ENCODE measurements around the gene MBNL1. TPM values are rescaled to one million over a fixed set of nuclear protein-coding genes. Genes with fewer than 3 reads are reported as not detected.

MBNL1 gene
- polyA plus RNA-seq, 1 donor (not counting 4 experiments of a cell fraction or from before 2014, with no cell fraction given) = 58.3 TPM

GRCh38 chr3:152459572-152459971 lies 190.8 kb downstream of the MBNL1 start:
- H3K27ac ChIP-seq (ENCODE audit: control insufficient read depth, insufficient read depth, low read length) = no peak overlapping the region
- no peak overlapping the region for H3K4me2 ChIP-seq (ENCODE audit: control insufficient read depth, extremely low read depth, insufficient read depth, low read depth, low read length)
- no peaks in the 10 kb centered on the region for H3K27me3 ChIP-seq (ENCODE audit: control insufficient read depth, extremely low read depth, insufficient read depth, low read length)
- H3K9ac ChIP-seq (ENCODE audit: control insufficient read depth, extremely low read depth, insufficient read depth, low read length) = no peak overlapping the region
- peaks cover 5 to 9% of the 10 kb centered on the region in 2 experiments for H3K36me3 ChIP-seq (ENCODE audit: control insufficient read depth in 2 of 2, extremely low read depth in 1 of 2, insufficient read depth in 2 of 2, low read length in 2 of 2)
- no peak for FAIRE-seq
- no peak overlapping the region for H3K4me3 ChIP-seq (ENCODE audit: control insufficient read depth in 2 of 3, extremely low read depth in 1 of 3, insufficient read depth in 2 of 3, low read depth in 1 of 3, low read length in 3 of 3)
- TF ChIP-seq EZH2 (IDR thresholded peaks at IDR 0.05; ENCODE audit: low read length) = no peak
- TF ChIP-seq CTCF (optimal IDR thresholded peaks at IDR 0.05 in 1 of 3, IDR thresholded peaks at IDR 0.05 in 1 of 3, conservative IDR thresholded peaks at IDR 0.05 in 1 of 3; ENCODE audit: extremely low read depth in 1 of 3, insufficient read depth in 2 of 3, low read length in 3 of 3) = no peak
- H4K20me1 ChIP-seq (ENCODE audit: control insufficient read depth, extremely low read depth, insufficient read depth, low read length) = no peaks in the 10 kb centered on the region
- H3K4me1 ChIP-seq (ENCODE audit: control insufficient read depth, extremely low read depth, insufficient read depth, low read length) = no peaks in the 10 kb centered on the region
- no peak overlapping the region for H2AFZ ChIP-seq (ENCODE audit: control insufficient read depth, low read length)
- H3K9me3 ChIP-seq (ENCODE audit: control insufficient read depth, low read depth, low read length) = no peaks in the 10 kb centered on the region
- dilution Hi-C loops (cut with MboI; ENCODE audit: extremely low pct_ligation_motif_present, low sequenced_read_pairs) = no loop called here
- no peaks in the 10 kb centered on the region for H3K9me1 ChIP-seq (ENCODE audit: control insufficient read depth, extremely low read depth, insufficient read depth, low read length)
- H3K79me2 ChIP-seq (ENCODE audit: control insufficient read depth, insufficient read depth, low read length) = peaks cover 3% of the 10 kb centered on the region
- DNase-seq (ENCODE audit: low read depth, low spot score) = no peak

- Histone ChIP-seq H3K36me3 (ENCODE audit: control insufficient read depth in 2 of 2, extremely low read depth in 1 of 2, insufficient read depth in 2 of 2, low read length in 2 of 2) (peaks cover 3 to 9% of the 10 kb centered on the region in 2 experiments), H3K27ac (ENCODE audit: control insufficient read depth, insufficient read depth, low read length) (peak overlapping the region; percentile 44), H3K79me2 (ENCODE audit: control insufficient read depth, insufficient read depth, low read length) (peaks cover 2% of the 10 kb centered on the region), H3K27me3 (ENCODE audit: control insufficient read depth, extremely low read depth, insufficient read depth, low read length) (no peaks in the 10 kb centered on the region), H3K4me2 (ENCODE audit: control insufficient read depth, extremely low read depth, insufficient read depth, low read depth, low read length) (no peak overlapping the region), H3K4me3 (ENCODE audit: control insufficient read depth in 2 of 3, extremely low read depth in 1 of 3, insufficient read depth in 2 of 3, low read depth in 1 of 3, low read length in 3 of 3) (no peak overlapping the region), H3K4me1 (ENCODE audit: control insufficient read depth, extremely low read depth, insufficient read depth, low read length) (no peaks in the 10 kb centered on the region), H2AFZ (ENCODE audit: control insufficient read depth, low read length) (no peak overlapping the region), H3K9me3 (ENCODE audit: control insufficient read depth, low read depth, low read length) (no peaks in the 10 kb centered on the region), H4K20me1 (ENCODE audit: control insufficient read depth, extremely low read depth, insufficient read depth, low read length) (no peaks in the 10 kb centered on the region), H3K9me1 (ENCODE audit: control insufficient read depth, extremely low read depth, insufficient read depth, low read length) (no peaks in the 10 kb centered on the region), H3K9ac (ENCODE audit: control insufficient read depth, extremely low read depth, insufficient read depth, low read length) (no peak overlapping the region)
- FAIRE-seq (peak; percentile 5), DNase-seq (ENCODE audit: low read depth, low spot score) (no peak)
- TF ChIP-seq CTCF (optimal IDR thresholded peaks at IDR 0.05 in 1 of 3, IDR thresholded peaks at IDR 0.05 in 1 of 3, conservative IDR thresholded peaks at IDR 0.05 in 1 of 3; ENCODE audit: extremely low read depth in 1 of 3, insufficient read depth in 2 of 3, low read length in 3 of 3) (no peak), EZH2 (IDR thresholded peaks at IDR 0.05; ENCODE audit: low read length) (no peak)
- dilution Hi-C loops (cut with MboI; ENCODE audit: extremely low pct_ligation_motif_present, low sequenced_read_pairs) = no loop called here
Measured at GRCh38 chr3:152460936-152461335, 192.2 kb downstream of the MBNL1 start.
